HEK293T (cell line): Measurements from ENCODE around the gene MOGAT2.

Experiments
- FOXM1 ChIP-seq: fragments of 450-650 bp; IDR thresholded peaks from 2 replicates; pipeline ENCODE4 v1.6.1; 2017; ENCODE audit warnings: mild to moderate bottlenecking, borderline replicate concordance
- ZNF384 ChIP-seq: fragments of 450-650 bp; IDR thresholded peaks from 2 replicates; pipeline ENCODE4 v1.6.1; 2016

GRCh38 chr11:75735181-75735845 lies 17.7 kb downstream of the MOGAT2 start:
- TF ChIP-seq FOXM1 (no peak), ZNF384 (no peak)
